Mesothelial cell of epicardium (in vitro differentiated cells): ENCODE measurements around the gene MICAL2. TPM values are rescaled to one million over a fixed set of nuclear protein-coding genes. Genes with fewer than 3 reads are reported as not detected.

ENCODE experiments used
- DNase-seq, 2 experiments: peaks; one replicate each; pipeline ENCODE4 v3.0.0; 2021; ENCODE audit warnings: low spot score in 2 of 2; ENCODE audit not compliant: unreplicated experiment in 2 of 2
- H3K27ac Mint-ChIP-seq: 2 replicates; pipeline ENCODE4 v1.8.0; 2021; ENCODE audit warnings: mixed read lengths
- H3K27me3 Mint-ChIP-seq: 2 replicates; pipeline ENCODE4 v1.8.0; 2021; ENCODE audit warnings: low read depth, mixed read lengths
- H3K36me3 Mint-ChIP-seq: 2 replicates; pipeline ENCODE4 v1.8.0; 2021; ENCODE audit warnings: mixed read lengths
- H3K4me1 Mint-ChIP-seq: 2 replicates; pipeline ENCODE4 v1.8.0; 2021; ENCODE audit warnings: mixed read lengths
- H3K4me3 Mint-ChIP-seq: 2 replicates; pipeline ENCODE4 v1.8.0; 2021; ENCODE audit warnings: mild to moderate bottlenecking, moderate library complexity, mixed read lengths
- H3K9me3 Mint-ChIP-seq: 2 replicates; pipeline ENCODE4 v1.8.0; 2021; ENCODE audit warnings: mixed read lengths
- CTCF ChIP-seq: fragments of 200-600 bp; sonication (generic); IDR thresholded peaks from one replicate; pipeline ENCODE4 v1.5.0; 2021; ENCODE audit warnings: antibody characterized with exemption; ENCODE audit not compliant: unreplicated experiment
- total RNA-seq: library from RNA; stranded (reverse); gene quantifications from 3 replicates; pipeline ENCODE4 v1.2.1, GENCODE V29; 2021

Gene MICAL2
- total RNA-seq, 1 donor from 2014 or later, result 15.0 TPM

- no peaks in the 10 kb centered on the region for H3K9me3 Mint-ChIP-seq
- DNase-seq, result no peak
- no peaks in the 10 kb centered on the region for H3K27me3 Mint-ChIP-seq
- no peak overlapping the region for H3K27ac Mint-ChIP-seq
- no peaks in the 10 kb centered on the region for H3K36me3 Mint-ChIP-seq
- no peak overlapping the region for H3K4me3 Mint-ChIP-seq
- peaks cover 43% of the 10 kb centered on the region for H3K4me1 Mint-ChIP-seq
- no peak for TF ChIP-seq CTCF
Measured at GRCh38 chr11:12162652-12163051, 52.3 kb downstream of the MICAL2 start.

- no peak for TF ChIP-seq CTCF
- no peak for DNase-seq
- Mint-ChIP-seq H3K27ac (no peak overlapping the region), H3K36me3 (no peaks in the 10 kb centered on the region), H3K4me3 (no peak overlapping the region), H3K4me1 (peaks cover 44% of the 10 kb centered on the region), H3K9me3 (no peaks in the 10 kb centered on the region), H3K27me3 (no peaks in the 10 kb centered on the region)
Measured at GRCh38 chr11:12163181-12163941, 53.0 kb downstream of the MICAL2 start.

DNA sequence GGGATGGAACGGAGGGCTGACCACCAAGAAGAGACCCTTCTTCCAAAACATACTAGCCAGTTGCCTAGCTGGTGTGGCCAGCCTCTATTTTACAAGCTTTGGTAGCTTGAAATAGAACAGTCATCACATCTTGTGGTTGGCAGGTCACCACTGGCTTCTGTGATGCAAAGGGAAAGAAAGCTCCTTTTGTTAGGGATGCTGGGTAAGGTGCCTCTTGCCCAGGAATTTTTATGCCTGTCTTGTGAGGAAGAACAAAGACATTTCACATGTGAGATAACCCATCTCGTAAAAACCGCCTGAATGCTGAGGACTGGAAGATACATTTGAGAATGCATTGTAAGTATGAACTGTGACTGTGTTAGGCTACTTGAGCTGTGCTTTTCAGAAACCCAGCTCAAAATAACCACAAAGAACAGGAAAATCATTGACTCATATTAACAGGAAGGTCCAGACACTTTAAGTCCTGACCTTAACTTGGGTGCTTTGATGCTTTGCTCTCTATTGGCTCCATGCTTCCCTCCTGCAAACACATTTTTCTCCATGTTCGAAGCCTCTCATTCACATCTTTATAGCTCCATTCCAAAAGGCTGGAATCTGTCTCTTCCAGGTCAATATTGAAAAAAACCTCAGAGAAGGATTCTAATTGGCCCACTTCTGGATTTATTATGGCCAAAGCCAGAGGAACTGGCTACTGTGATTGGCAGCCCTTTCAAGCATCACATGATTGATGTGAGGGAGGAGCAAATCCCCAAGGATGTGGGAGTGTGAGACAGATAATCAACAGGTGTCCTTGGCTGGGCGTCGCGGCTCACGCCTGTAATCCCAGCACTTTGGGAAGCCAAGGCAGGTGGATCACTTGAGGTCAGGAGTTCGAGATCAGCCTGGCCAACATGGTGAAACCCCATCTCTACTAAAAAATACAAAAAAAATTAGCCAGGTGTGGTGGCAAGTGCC is 53.9 kb downstream of the MICAL2 start:
- Mint-ChIP-seq H3K4me1 (peaks cover 37% of the 10 kb centered on the region), H3K36me3 (no peaks in the 10 kb centered on the region), H3K9me3 (no peaks in the 10 kb centered on the region), H3K27me3 (no peaks in the 10 kb centered on the region), H3K27ac (peak overlapping the region; percentile 1), H3K4me3 (no peak overlapping the region)
- DNase-seq, result no peak
- TF ChIP-seq CTCF, result no peak

GRCh38 chr11:12165237-12165875 is 55.0 kb downstream of the MICAL2 start:
- no peak overlapping the region for H3K4me3 Mint-ChIP-seq
- no peak for TF ChIP-seq CTCF
- H3K9me3 Mint-ChIP-seq, result no peaks in the 10 kb centered on the region
- H3K4me1 Mint-ChIP-seq, result peaks cover 28% of the 10 kb centered on the region
- no peak for DNase-seq
- H3K27me3 Mint-ChIP-seq, result no peaks in the 10 kb centered on the region
- H3K36me3 Mint-ChIP-seq, result no peaks in the 10 kb centered on the region
- H3K27ac Mint-ChIP-seq, result no peak overlapping the region

GRCh38 chr11:12166299-12167060 is 56.1 kb downstream of the MICAL2 start:
- TF ChIP-seq CTCF, result no peak
- DNase-seq, result no peak
- H3K9me3 Mint-ChIP-seq, result no peaks in the 10 kb centered on the region
- H3K27ac Mint-ChIP-seq, result no peak overlapping the region
- no peaks in the 10 kb centered on the region for H3K27me3 Mint-ChIP-seq
- no peak overlapping the region for H3K4me3 Mint-ChIP-seq
- H3K4me1 Mint-ChIP-seq, result peaks cover 19% of the 10 kb centered on the region
- no peaks in the 10 kb centered on the region for H3K36me3 Mint-ChIP-seq
